PC-9 (cell line): ENCODE results near the gene PLIN1.

ENCODE experiments used
- EZH2 ChIP-seq: fragments of 200-600 bp; sonication (generic); IDR thresholded peaks from 2 replicates; pipeline ENCODE4 v1.8.0; 2017; ENCODE audit warnings: antibody characterized with exemption, low read depth
- TF ChIP-seq, protein P1 (sequence below): fragments of 200-600 bp; sonication (generic); conservative IDR thresholded peaks from 2 replicates; pipeline ENCODE4 v1.6.1; 2017; ENCODE audit warnings: mixed run types, antibody characterized with exemption, mild to moderate bottlenecking, moderate library complexity

DNA sequence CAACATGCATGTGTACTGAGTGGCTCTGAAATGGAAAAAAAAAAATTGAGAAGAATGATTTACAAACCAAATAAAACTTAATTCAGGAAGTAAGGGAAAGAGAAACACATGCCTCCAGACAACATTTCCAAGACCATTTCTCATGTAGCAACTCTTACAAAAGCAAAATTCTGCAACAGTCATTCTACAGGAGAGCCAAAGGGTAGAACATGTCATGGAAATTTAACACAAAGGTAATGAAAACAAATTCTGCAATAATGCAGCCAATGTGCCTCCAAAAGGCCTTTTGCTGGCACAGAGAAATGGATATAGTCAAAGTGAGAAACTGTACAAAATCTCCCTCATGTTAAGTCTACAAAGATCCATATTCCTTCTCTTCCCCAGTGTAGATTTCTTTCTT lies 7.4 kb upstream of the PLIN1 start:
- TF ChIP-seq, protein P1, sequence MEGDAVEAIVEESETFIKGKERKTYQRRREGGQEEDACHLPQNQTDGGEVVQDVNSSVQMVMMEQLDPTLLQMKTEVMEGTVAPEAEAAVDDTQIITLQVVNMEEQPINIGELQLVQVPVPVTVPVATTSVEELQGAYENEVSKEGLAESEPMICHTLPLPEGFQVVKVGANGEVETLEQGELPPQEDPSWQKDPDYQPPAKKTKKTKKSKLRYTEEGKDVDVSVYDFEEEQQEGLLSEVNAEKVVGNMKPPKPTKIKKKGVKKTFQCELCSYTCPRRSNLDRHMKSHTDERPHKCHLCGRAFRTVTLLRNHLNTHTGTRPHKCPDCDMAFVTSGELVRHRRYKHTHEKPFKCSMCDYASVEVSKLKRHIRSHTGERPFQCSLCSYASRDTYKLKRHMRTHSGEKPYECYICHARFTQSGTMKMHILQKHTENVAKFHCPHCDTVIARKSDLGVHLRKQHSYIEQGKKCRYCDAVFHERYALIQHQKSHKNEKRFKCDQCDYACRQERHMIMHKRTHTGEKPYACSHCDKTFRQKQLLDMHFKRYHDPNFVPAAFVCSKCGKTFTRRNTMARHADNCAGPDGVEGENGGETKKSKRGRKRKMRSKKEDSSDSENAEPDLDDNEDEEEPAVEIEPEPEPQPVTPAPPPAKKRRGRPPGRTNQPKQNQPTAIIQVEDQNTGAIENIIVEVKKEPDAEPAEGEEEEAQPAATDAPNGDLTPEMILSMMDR = no peak
- TF ChIP-seq EZH2 = no peak
